Brain microvascular endothelial cell (primary cell): ENCODE results near the gene RAPGEF2.
A peak's percentile ranks its signal among the peaks of the same experiment; 100 is the strongest.

ENCODE experiments used
- DNase-seq: peaks from one replicate; pipeline ENCODE4 v3.0.0-alpha.2; 2020
- H3K27ac ChIP-seq: fragments of 250-450 bp; sonication (Bioruptor Pico); 2 replicates; pipeline ENCODE4 v1.5.1; 2020; ENCODE audit warnings: mild to moderate bottlenecking, moderate library complexity
- H3K27me3 ChIP-seq: fragments of 250-450 bp; sonication (Bioruptor Pico); replicated peaks from 2 replicates; pipeline ENCODE4 v1.5.1; 2020; ENCODE audit warnings: mild to moderate bottlenecking
- H3K36me3 ChIP-seq: fragments of 250-450 bp; sonication (Bioruptor Pico); replicated peaks from 2 replicates; pipeline ENCODE4 v1.5.1; 2020; ENCODE audit warnings: mild to moderate bottlenecking
- H3K4me3 ChIP-seq: 2 replicates; pipeline ENCODE4 v1.5.1; 2011; ENCODE audit warnings: low read depth, mild to moderate bottlenecking, control low read depth, low read length, moderate library complexity
- in situ Hi-C: cut with HindIII; loops from 2 replicates; pipeline ENCODE4 v1.10.0; 2017; ENCODE audit warnings: low sequenced_read_pairs, low pct_ligation_motif_present
- TF ChIP-seq, protein P1 (sequence below): IDR thresholded peaks from 2 replicates; pipeline ENCODE4 v1.5.1; 2011; ENCODE audit warnings: low read depth, mild to moderate bottlenecking, moderate library complexity, low read length, control low read depth, inconsistent platforms; ENCODE audit errors: missing control alignments

RAPGEF2 gene

DNA sequence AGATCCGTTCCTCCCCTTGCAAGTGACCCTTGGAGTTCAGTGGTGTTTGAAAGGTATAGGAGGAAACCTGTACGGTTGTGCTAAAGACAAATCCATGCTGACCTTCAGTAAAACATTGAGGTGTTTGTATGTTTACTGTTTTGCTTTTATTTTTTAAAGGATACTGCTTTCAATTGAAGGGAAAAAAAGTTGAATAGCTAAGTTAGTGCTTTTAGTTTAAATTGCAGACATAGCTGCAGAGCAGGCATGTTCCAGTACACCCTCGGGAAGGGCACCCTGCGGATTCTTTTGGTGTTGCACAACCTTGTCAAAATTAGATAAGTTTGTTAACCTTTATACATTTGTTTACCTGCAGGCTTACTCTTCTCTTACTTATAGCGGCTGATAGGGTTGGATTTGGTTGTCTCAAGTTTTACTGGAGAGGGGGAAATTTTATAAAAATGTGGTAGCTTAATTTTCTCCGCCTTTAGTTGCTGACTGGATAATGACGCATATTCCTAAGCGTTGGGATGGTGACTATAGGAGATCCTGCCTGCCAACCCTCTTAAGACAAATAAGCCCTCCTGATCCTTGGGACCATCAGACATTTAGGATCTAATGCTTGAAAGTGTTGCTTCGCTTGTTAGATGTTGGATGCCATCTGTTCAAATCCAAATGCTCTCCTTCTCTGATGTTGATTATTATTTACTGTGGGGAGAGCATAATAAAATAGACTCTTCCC lies 2.0 kb downstream of the RAPGEF2 start:
- TF ChIP-seq, protein P1, sequence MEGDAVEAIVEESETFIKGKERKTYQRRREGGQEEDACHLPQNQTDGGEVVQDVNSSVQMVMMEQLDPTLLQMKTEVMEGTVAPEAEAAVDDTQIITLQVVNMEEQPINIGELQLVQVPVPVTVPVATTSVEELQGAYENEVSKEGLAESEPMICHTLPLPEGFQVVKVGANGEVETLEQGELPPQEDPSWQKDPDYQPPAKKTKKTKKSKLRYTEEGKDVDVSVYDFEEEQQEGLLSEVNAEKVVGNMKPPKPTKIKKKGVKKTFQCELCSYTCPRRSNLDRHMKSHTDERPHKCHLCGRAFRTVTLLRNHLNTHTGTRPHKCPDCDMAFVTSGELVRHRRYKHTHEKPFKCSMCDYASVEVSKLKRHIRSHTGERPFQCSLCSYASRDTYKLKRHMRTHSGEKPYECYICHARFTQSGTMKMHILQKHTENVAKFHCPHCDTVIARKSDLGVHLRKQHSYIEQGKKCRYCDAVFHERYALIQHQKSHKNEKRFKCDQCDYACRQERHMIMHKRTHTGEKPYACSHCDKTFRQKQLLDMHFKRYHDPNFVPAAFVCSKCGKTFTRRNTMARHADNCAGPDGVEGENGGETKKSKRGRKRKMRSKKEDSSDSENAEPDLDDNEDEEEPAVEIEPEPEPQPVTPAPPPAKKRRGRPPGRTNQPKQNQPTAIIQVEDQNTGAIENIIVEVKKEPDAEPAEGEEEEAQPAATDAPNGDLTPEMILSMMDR, result peak; percentile 24
- Histone ChIP-seq H3K4me3 (peak overlapping the region; percentile 88), H3K27me3 (no peaks in the 10 kb centered on the region), H3K27ac (peak overlapping the region; percentile 81), H3K36me3 (no peaks in the 10 kb centered on the region)
- peak; percentile 29 for DNase-seq
- in situ Hi-C loops, result no loop called here

DNA sequence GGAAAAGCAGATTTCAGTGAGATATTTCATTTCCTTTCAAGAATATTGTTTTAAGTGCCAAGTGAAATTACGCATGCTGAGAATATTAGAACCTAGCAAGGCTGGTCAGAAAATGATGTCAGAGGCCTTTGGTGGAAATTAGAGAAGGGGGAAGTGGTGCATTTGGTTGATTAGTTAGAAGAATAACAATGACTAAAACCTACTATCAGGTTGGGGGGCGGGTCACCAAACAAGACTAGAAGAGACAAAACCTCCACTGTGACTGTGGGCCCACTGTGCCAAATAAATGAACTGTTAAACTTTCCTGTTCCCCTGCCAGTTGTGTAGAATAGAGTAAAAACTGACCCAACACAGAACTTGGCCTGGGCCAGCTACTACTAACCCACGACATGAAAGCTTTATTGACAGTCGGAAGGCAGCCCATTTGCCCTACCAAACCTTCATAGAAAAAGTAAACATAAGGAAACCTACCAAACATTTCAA lies 2.9 kb downstream of the RAPGEF2 start:
- Histone ChIP-seq H3K36me3 (no peaks in the 10 kb centered on the region), H3K4me3 (peak overlapping the region; percentile 88), H3K27ac (peak overlapping the region; percentile 81), H3K27me3 (no peaks in the 10 kb centered on the region)
- in situ Hi-C loops, result no loop called here
- TF ChIP-seq, protein P1, result no peak
- DNase-seq, result peak; percentile 86

DNA sequence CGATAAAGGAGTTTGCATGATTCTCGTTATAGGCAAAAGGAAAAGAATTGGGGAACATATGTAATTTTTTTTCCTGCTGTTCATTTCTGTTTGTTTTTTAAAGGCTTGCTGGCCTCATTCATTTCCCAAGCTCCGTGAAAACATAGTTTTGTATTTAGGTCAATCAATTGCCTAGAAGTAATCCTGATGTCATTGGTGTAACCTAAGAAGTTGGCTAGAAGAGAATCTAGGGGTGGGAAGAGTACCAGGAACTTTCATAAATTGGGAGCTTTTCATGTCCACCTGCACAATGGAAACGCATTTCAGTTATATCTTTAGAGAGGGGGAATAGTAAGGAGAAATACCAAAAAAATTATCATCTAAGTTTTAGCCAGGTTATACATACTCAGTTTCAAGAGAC lies 3.8 kb downstream of the RAPGEF2 start:
- no peaks in the 10 kb centered on the region for H3K27me3 ChIP-seq
- TF ChIP-seq, protein P1, result no peak
- no peaks in the 10 kb centered on the region for H3K36me3 ChIP-seq
- no peak overlapping the region for H3K4me3 ChIP-seq
- no peak for DNase-seq
- H3K27ac ChIP-seq, result no peak overlapping the region
- in situ Hi-C loops, result no loop called here

DNA sequence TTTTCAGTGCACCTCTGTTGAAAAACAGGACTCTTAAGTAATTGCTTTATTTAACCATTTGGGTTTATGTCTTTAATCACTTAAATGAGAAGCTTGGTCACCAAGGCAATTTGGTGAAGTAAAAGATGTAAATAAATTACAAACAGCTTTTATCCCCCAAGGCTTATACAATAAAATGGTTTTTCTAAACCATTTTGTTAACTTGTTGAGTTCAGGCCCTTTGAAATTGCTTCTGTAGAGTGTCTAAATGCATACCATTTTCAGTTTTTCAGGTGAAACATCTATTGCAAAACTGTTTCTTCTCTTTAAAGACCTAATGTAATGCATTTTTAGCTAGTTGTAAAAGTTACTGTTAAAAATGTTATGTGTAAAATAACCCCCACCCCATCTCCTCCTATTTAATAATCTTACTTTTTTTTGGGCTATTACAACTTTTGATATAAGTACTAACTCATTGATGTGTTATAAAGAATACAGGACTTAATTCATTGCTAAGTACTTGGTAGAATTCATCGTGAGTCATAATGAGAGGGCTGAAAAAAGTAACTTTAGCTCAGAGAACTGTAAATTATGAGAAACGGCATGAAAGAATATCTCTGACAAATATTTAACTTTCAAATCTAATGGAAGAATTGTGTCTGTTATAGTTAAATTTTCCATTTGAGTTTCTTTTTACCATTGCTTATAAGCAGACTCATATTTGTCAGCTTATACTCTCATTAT lies 4.5 kb downstream of the RAPGEF2 start:
- in situ Hi-C loops, result no loop called here
- H3K36me3 ChIP-seq, result no peaks in the 10 kb centered on the region
- no peaks in the 10 kb centered on the region for H3K27me3 ChIP-seq
- TF ChIP-seq, protein P1, result no peak
- DNase-seq, result no peak
- no peak overlapping the region for H3K27ac ChIP-seq
- no peak overlapping the region for H3K4me3 ChIP-seq

DNA sequence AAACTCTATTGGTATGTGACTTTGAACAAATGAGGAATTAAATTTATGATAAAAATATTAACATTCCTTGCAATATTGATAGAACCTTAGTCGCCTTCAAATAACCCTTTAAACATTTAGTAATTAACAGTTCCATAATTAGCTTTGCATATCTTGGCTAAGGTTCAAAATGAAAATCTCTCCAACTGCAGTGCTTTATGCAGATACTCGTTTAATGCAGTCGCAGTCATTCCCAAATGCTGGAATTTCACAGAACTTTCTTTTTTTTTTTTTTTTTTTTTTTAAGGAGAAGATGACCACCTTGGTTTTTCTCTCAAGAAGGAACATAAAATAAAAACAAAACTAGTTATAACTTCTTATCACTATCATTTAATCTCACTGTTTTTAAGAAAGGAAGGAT lies 5.2 kb downstream of the RAPGEF2 start:
- Histone ChIP-seq H3K27ac (no peak overlapping the region), H3K4me3 (no peak overlapping the region), H3K36me3 (no peaks in the 10 kb centered on the region), H3K27me3 (no peaks in the 10 kb centered on the region)
- DNase-seq, result no peak
- TF ChIP-seq, protein P1, result no peak
- in situ Hi-C loops, result no loop called here
